ENCODE results near the gene DNAH10. TPM values are rescaled to one million over a fixed set of nuclear protein-coding genes. Genes with fewer than 3 reads are reported as not detected.

Gene DNAH10
- total and polyA plus RNA-seq, 2 experiments from 2014 or later, result 0.11 to 0.44 TPM

DNA sequence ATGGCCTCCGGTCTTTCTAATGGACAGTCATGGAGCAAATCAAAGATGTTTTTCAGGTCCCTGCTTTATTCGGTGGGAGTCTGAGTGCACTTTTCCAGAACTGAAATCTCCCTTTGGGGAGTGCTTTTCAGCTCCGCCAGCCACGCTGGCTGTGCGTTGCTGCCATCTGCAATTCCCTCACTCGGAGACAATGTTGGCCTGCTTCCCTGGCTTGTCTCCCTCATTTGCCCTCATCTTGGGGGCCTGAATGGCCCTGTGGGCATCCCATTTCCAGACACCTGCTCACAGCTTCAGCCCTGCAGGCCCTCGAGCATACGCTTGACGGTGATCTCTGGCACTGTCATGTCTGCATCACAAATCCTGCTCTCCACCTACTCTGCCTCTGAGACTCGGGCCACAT lies 106.7 kb downstream of the DNAH10 start:
- Histone ChIP-seq H3K27me3 (replicated peaks; ENCODE audit: insufficient read depth) (peaks cover 48% of the 10 kb centered on the region), H2AFZ (no peak overlapping the region), H3K4me3 (no peak overlapping the region), H3K9me2 (ENCODE audit: insufficient read depth) (no peaks in the 10 kb centered on the region), H3K27ac (no peak overlapping the region), H3K79me2 (ENCODE audit: insufficient read depth) (no peaks in the 10 kb centered on the region), H3F3A (ENCODE audit: insufficient read depth) (no peaks in the 10 kb centered on the region), H3K9me3 (ENCODE audit: low read depth) (no peaks in the 10 kb centered on the region), H3K4me1 (ENCODE audit: insufficient read depth) (no peaks in the 10 kb centered on the region), H3K9ac (no peak overlapping the region), H3K36me3 (ENCODE audit: low read depth) (no peaks in the 10 kb centered on the region), H3K4me2 (ENCODE audit: unreplicated experiment) (no peak overlapping the region), H4K20me1 (ENCODE audit: insufficient read depth) (no peaks in the 10 kb centered on the region)
- no peak for DNase-seq
- TF ChIP-seq EZH2phosphoT487 (IDR thresholded peaks at IDR 0.05; ENCODE audit: insufficient read depth, low read depth) (no peak), EZH2 (IDR thresholded peaks at IDR 0.05; ENCODE audit: insufficient read depth, poor library complexity, severe bottlenecking) (no peak)
- WGBS, 2 experiments (ENCODE audit: low coverage in 1 of 2, low lambda C conversion rate in 2 of 2, missing lambda C conversion rate in 2 of 2), result 64 to 67% methylated on average over 10 of the region's 10 CpGs
- in situ Hi-C loops (cut with MboI), result no loop called here

DNA sequence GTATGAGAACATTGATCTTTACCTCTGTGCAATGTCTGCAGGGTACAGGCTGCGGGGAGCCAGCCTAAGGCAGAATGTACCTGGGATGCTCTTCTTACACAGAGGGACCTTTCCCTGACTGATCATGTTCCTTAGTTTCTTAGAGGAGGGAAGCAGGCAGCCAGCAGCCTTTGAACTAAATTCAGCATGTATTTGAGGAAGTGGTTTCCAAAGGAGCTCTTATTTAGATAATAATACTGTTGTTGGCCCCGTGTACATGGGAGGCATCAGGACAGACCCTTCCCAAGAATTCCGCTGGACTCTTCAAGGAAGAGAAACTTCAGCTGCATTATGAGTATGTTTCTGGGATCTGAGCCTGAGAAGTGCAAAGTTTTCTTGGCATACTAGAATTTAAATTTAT lies 111.7 kb downstream of the DNAH10 start:
- WGBS, 2 experiments (ENCODE audit: low coverage in 1 of 2, low lambda C conversion rate in 2 of 2, missing lambda C conversion rate in 2 of 2), result 33 to 45% methylated on average over 3 of the region's 3 CpGs

DNA sequence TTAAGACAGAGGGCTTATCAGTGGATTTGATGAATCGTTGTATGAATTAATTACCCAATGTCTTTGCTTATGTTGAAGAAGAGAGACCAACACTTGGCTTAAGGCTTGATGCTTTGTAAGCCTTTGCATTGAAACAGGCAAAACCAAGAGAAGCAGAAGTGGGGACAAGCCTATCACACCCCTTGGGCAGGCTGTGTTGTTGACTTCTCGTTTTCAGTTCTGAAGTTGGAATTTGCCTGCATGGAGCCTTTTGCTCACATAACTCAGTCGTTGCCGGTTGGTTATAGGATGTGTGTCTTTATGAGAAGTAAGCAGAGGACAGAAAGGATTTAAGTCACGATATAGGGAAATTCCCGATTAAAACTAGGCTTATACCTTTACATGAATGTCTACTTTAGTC lies 115.9 kb downstream of the DNAH10 start:
- no peak overlapping the region for H3K27ac ChIP-seq
- no peaks in the 10 kb centered on the region for H3F3A ChIP-seq (ENCODE audit: insufficient read depth)
- no peak overlapping the region for H3K9ac ChIP-seq
- no peaks in the 10 kb centered on the region for H3K79me2 ChIP-seq (ENCODE audit: insufficient read depth)
- DNase-seq, result no peak
- no peak overlapping the region for H3K4me2 ChIP-seq (ENCODE audit: unreplicated experiment)
- no peaks in the 10 kb centered on the region for H3K36me3 ChIP-seq (ENCODE audit: low read depth)
- no peak overlapping the region for H2AFZ ChIP-seq
- H3K9me3 ChIP-seq (ENCODE audit: low read depth), result no peaks in the 10 kb centered on the region
- no peaks in the 10 kb centered on the region for H3K4me1 ChIP-seq (ENCODE audit: insufficient read depth)
- no peak overlapping the region for H3K4me3 ChIP-seq
- H4K20me1 ChIP-seq (ENCODE audit: insufficient read depth), result no peaks in the 10 kb centered on the region
- no peak for TF ChIP-seq EZH2 (IDR thresholded peaks at IDR 0.05; ENCODE audit: insufficient read depth, poor library complexity, severe bottlenecking)
- TF ChIP-seq EZH2phosphoT487 (IDR thresholded peaks at IDR 0.05; ENCODE audit: insufficient read depth, low read depth), result no peak
- in situ Hi-C loops (cut with MboI), result no loop called here
- WGBS, 2 experiments (ENCODE audit: low coverage in 1 of 2, low lambda C conversion rate in 2 of 2, missing lambda C conversion rate in 2 of 2), result 63 to 75% methylated on average over 6 of the region's 6 CpGs
- H3K9me2 ChIP-seq (ENCODE audit: insufficient read depth), result no peaks in the 10 kb centered on the region
- peaks cover 7% of the 10 kb centered on the region for H3K27me3 ChIP-seq (replicated peaks; ENCODE audit: insufficient read depth)

More for the DNA sequence above, 111.7 kb downstream of the DNAH10 start:
- Histone ChIP-seq H3K9me2 (ENCODE audit: insufficient read depth) (no peaks in the 10 kb centered on the region), H3F3A (ENCODE audit: insufficient read depth) (no peaks in the 10 kb centered on the region), H3K79me2 (ENCODE audit: insufficient read depth) (no peaks in the 10 kb centered on the region), H2AFZ (no peak overlapping the region), H3K4me1 (ENCODE audit: insufficient read depth) (no peaks in the 10 kb centered on the region), H3K9ac (no peak overlapping the region), H3K27ac (no peak overlapping the region), H4K20me1 (ENCODE audit: insufficient read depth) (no peaks in the 10 kb centered on the region), H3K4me2 (ENCODE audit: unreplicated experiment) (no peak overlapping the region), H3K9me3 (ENCODE audit: low read depth) (no peaks in the 10 kb centered on the region), H3K4me3 (no peak overlapping the region), H3K27me3 (replicated peaks; ENCODE audit: insufficient read depth) (peaks cover 29% of the 10 kb centered on the region), H3K36me3 (ENCODE audit: low read depth) (no peaks in the 10 kb centered on the region)
- DNase-seq, result no peak
- TF ChIP-seq EZH2phosphoT487 (IDR thresholded peaks at IDR 0.05; ENCODE audit: insufficient read depth, low read depth) (no peak), EZH2 (IDR thresholded peaks at IDR 0.05; ENCODE audit: insufficient read depth, poor library complexity, severe bottlenecking) (no peak)
- in situ Hi-C loops (cut with MboI), result no loop called here

- H3F3A ChIP-seq (ENCODE audit: insufficient read depth), result no peaks in the 10 kb centered on the region
- H3K36me3 ChIP-seq (ENCODE audit: low read depth), result no peaks in the 10 kb centered on the region
- no peak for DNase-seq
- in situ Hi-C loops (cut with MboI), result no loop called here
- TF ChIP-seq EZH2phosphoT487 (IDR thresholded peaks at IDR 0.05; ENCODE audit: insufficient read depth, low read depth) (no peak), EZH2 (IDR thresholded peaks at IDR 0.05; ENCODE audit: insufficient read depth, poor library complexity, severe bottlenecking) (no peak)
- no peaks in the 10 kb centered on the region for H4K20me1 ChIP-seq (ENCODE audit: insufficient read depth)
- H3K9me2 ChIP-seq (ENCODE audit: insufficient read depth), result no peaks in the 10 kb centered on the region
- H2AFZ ChIP-seq, result no peak overlapping the region
- H3K9me3 ChIP-seq (ENCODE audit: low read depth), result no peaks in the 10 kb centered on the region
- no peaks in the 10 kb centered on the region for H3K79me2 ChIP-seq (ENCODE audit: insufficient read depth)
- H3K27ac ChIP-seq, result no peak overlapping the region
- no peak overlapping the region for H3K4me3 ChIP-seq
- WGBS, 2 experiments (ENCODE audit: low coverage in 1 of 2, low lambda C conversion rate in 2 of 2, missing lambda C conversion rate in 2 of 2), result 42 to 46% methylated on average over 11 of the region's 11 CpGs
- no peak overlapping the region for H3K9ac ChIP-seq
- no peaks in the 10 kb centered on the region for H3K4me1 ChIP-seq (ENCODE audit: insufficient read depth)
- H3K4me2 ChIP-seq (ENCODE audit: unreplicated experiment), result no peak overlapping the region
- H3K27me3 ChIP-seq (replicated peaks; ENCODE audit: insufficient read depth), result peaks cover 12% of the 10 kb centered on the region
Measured at GRCh38 chr12:123879101-123879500, 117.0 kb downstream of the DNAH10 start.

DNA sequence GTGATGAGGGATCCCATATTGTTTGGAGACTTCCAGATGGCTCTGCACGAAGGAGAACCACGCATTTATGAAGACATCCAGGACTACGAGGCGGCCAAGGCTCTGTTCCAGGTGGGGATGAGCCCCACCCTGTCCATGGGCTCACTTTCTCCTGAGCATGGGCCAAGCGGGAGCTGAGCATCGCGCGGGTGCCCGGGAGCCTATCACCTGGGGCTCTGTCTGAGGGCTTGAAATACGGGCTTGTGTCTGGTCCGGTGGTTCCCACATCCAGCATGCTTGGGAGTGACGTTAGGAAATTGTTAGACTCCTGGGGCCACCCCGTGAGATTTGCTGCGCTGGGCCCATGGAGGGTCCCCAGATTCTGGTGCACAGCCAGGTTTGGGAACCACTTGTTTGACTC lies 117.6 kb downstream of the DNAH10 start:
- no peak overlapping the region for H3K9ac ChIP-seq
- H3K27me3 ChIP-seq (replicated peaks; ENCODE audit: insufficient read depth), result peaks cover 12% of the 10 kb centered on the region
- no peaks in the 10 kb centered on the region for H3F3A ChIP-seq (ENCODE audit: insufficient read depth)
- H3K27ac ChIP-seq, result no peak overlapping the region
- in situ Hi-C loops (cut with MboI), result no loop called here
- H3K79me2 ChIP-seq (ENCODE audit: insufficient read depth), result no peaks in the 10 kb centered on the region
- DNase-seq, result no peak
- no peak overlapping the region for H3K4me2 ChIP-seq (ENCODE audit: unreplicated experiment)
- 78 to 87% methylated on average over 14 of the region's 14 CpGs for WGBS, 2 experiments (ENCODE audit: low coverage in 1 of 2, low lambda C conversion rate in 2 of 2, missing lambda C conversion rate in 2 of 2)
- H3K4me1 ChIP-seq (ENCODE audit: insufficient read depth), result no peaks in the 10 kb centered on the region
- no peaks in the 10 kb centered on the region for H4K20me1 ChIP-seq (ENCODE audit: insufficient read depth)
- no peaks in the 10 kb centered on the region for H3K36me3 ChIP-seq (ENCODE audit: low read depth)
- H3K9me3 ChIP-seq (ENCODE audit: low read depth), result no peaks in the 10 kb centered on the region
- no peaks in the 10 kb centered on the region for H3K9me2 ChIP-seq (ENCODE audit: insufficient read depth)
- no peak overlapping the region for H2AFZ ChIP-seq
- H3K4me3 ChIP-seq, result no peak overlapping the region
- TF ChIP-seq EZH2 (IDR thresholded peaks at IDR 0.05; ENCODE audit: insufficient read depth, poor library complexity, severe bottlenecking) (no peak), EZH2phosphoT487 (IDR thresholded peaks at IDR 0.05; ENCODE audit: insufficient read depth, low read depth) (no peak)
